ENCODE results near the gene SLC7A10. TPM values are rescaled to one million over a fixed set of nuclear protein-coding genes. Genes with fewer than 3 reads are reported as not detected.
"Not testable (repeated sequence)": the region's sequence is repeated elsewhere in the genome, so short reads cannot be mapped to it uniquely, and the experiment has no call there.

Gene SLC7A10
- total RNA-seq, 1 donor, result under 0.01 TPM

- DNase-seq (ENCODE audit: low read depth in 2 of 3, low spot score in 2 of 3), result no peak
Measured at GRCh38 chr19:33239223-33239975, 13.7 kb upstream of the SLC7A10 start.

- DNase-seq (ENCODE audit: low read depth in 2 of 3, low spot score in 2 of 3), result no peak
Measured at GRCh38 chr19:33238481-33239149, 13.0 kb upstream of the SLC7A10 start.

DNA sequence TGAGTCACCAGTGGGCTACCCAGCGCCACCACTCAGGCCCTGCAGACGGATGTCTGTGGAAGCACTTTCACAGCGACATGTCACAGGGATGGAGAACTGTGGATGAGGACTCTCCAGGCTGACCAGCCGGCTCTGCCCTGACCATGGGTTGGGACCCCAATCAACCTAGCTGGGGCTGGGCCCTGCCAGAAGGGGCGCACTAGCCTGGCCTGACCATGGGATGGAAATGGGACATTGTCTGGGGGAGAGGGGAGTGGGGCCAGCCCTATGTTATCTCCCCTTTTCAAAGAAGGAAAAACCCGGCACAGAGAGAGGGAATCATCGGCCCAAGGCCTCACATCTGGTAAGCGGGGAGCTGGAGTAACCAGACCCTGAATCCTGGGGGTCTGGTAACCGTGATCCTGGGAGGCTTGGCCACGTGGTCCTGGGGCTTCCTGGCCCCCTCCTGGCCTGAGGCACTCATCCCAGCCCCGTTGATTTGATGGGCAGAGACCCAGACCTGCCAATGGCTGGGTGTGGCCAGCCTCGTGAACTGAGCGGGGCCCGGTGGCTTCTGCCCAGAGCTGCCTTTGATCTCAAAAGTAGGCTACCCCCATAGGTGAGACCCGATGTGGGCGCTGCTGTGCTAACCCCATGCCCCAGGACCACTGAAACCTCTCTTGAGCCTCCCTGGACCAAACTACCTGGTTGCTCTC, 11.2 kb upstream of the SLC7A10 start:
- DNase-seq (ENCODE audit: low read depth in 2 of 3, low spot score in 2 of 3), result no peak

DNA sequence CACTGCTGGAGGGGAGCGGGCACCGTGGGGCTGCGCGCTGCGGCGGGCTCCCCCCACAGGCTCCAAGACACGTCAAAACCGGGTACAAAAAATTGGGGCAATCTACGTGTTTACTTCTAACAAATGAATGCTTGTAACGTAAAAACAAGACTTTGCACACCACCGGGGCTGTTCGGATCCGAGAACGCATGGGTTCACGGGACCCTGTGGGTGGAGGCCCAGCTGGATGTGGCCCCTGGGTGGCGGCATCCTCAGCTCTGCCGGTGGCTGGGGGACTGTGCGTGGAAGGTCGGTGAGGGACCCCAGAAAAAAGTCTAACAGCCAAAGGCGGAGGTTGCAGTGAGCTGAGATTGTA, 10.3 kb upstream of the SLC7A10 start:
- no peak for DNase-seq (ENCODE audit: low read depth in 2 of 3, low spot score in 2 of 3)

- DNase-seq (ENCODE audit: low read depth in 2 of 3, low spot score in 2 of 3), result peak; percentile 52 to 77 (median 55)
Measured at GRCh38 chr19:33235269-33235995, 9.8 kb upstream of the SLC7A10 start.

DNA sequence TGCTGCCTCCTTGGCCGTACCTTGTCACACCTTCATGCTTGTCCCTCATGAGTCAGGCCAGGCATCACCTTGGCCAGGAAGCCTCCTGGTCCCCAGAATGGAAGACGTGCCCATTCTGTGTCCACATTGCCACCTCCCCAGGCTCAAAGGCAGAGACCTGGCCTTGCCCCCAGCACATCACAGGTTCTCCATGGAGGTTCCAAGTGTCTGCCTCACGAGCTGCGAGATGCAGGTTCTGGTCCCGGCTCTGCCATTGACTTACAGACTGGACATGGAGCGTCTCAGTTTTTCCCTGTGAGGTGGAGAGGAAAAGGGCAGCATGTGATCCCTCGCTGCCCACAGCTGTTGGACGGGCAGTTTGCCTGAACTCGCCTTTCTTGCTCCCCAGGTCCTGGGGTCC, 9.1 kb upstream of the SLC7A10 start:
- no peak for DNase-seq (ENCODE audit: low read depth in 2 of 3, low spot score in 2 of 3)

DNA sequence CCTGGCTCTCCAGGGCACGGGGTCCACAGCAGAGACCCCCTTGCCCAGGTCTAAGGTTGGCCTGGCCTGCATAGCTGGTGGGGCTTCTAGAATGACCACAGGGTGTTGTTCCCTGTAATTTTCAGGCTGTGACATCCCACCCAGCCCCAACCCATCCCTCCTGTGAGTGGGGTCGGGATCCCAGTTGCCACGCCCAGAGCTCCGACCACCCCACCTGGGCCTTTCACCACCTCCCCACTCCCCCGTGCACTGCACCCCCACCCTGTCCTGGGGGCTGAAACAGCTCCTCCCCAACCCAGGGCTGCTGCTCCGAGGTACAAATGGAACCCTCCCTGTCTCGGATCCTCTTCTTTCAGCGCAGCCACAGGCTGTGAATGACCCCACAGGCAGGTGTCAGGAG, 8.4 kb upstream of the SLC7A10 start:
- DNase-seq (ENCODE audit: low read depth in 2 of 3, low spot score in 2 of 3), result no peak

- DNase-seq (ENCODE audit: low read depth in 2 of 3, low spot score in 2 of 3), result no peak
Measured at GRCh38 chr19:33233056-33233873, 7.6 kb upstream of the SLC7A10 start.

- DNase-seq (ENCODE audit: low read depth in 2 of 3, low spot score in 2 of 3), result no peak
Measured at GRCh38 chr19:33232656-33233055, 7.0 kb upstream of the SLC7A10 start.

DNA sequence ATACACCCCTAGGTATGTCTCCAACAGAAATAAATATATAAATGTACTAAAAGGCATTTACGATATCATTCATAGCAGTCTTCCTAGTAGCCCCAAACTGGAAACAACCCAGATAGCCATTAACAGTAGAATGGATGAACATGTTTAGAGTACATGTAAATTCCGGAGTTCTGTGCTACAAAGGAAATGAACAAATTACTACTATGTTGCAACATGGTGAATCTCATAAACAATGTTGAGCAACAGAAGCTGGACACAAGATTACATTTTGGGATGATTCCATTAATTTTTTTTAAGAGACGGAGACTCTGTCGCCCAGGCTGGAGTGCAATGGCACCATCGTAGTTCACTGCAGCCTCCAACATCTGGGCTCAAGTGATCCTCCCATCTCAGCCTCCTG, 5.9 kb upstream of the SLC7A10 start:
- DNase-seq (ENCODE audit: low read depth in 2 of 3, low spot score in 2 of 3), result no peak

GRCh38 chr19:33229962-33230361, 4.3 kb upstream of the SLC7A10 start:
- DNase-seq (ENCODE audit: low read depth in 2 of 3, low spot score in 2 of 3), result no peak

GRCh38 chr19:33227870-33228599, 2.4 kb upstream of the SLC7A10 start:
- DNase-seq (ENCODE audit: low read depth in 2 of 3, low spot score in 2 of 3), result no peak

DNA sequence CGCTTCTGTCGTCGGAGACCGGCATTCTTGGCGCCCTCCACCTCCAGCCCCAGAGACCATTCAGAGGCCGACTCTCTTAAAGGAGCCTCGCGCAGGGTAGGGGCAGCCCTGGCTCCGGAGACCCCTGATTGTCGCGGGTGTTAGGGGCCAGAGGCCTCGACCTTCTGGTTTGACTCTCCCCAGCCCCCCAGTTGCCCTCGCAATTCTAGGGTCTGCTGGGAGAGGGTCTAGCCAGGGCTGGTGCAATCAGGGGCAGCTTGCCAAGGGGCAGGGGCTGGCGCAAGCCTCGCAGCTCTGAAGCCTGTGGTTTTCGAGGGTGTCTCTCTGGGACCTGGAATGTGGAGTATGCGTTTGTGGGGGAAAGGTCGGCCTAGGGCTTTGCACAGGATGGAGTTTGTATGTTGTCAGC, 1.6 kb upstream of the SLC7A10 start:
- no peak for DNase-seq (ENCODE audit: low read depth in 2 of 3, low spot score in 2 of 3)

DNA sequence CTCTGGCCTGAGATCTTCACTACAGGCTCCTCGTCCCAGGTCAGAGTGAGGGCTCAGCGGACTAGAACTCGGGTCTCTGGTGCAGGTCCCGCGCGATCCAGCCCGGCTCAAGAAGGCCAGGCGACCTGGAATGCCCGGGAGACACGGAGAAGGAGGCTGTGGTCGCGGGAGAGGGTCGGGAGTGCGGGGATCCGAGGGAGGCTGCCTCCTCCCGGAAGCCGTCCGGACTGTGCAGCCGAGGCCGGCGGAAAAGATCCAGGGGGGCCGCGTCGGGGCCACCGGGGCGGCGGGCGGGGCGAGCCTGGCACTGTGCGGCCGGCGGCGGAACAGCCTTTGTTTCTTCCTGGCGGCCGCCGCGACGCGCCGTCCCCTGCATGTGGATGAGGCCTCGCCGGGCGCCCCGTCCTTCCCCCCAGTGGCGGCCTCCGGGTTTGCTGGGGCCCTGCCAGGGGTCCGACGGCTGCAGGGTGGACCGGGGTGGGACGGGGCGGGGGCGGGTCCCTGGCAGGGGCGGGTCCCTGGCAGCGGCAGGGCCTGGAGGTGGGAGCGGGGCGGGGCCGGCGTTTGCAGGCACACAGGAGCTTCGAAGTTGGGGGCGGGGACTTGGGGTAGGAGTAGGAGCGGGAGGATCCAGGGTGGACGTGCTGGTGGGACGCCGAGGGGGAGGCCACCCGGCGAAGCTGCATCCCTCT, 1.0 kb upstream of the SLC7A10 start:
- DNase-seq (ENCODE audit: low read depth in 2 of 3, low spot score in 2 of 3), result peak in 2 of 3 donors; percentile 35 to 40

GRCh38 chr19:33224694-33225457, 774 bp downstream of the SLC7A10 start:
- DNase-seq (ENCODE audit: low read depth in 2 of 3, low spot score in 2 of 3), result no peak

- DNase-seq (ENCODE audit: low read depth in 2 of 3, low spot score in 2 of 3), result not testable (repeated sequence)
Measured at GRCh38 chr19:33222255-33222654, 3.4 kb downstream of the SLC7A10 start.

DNA sequence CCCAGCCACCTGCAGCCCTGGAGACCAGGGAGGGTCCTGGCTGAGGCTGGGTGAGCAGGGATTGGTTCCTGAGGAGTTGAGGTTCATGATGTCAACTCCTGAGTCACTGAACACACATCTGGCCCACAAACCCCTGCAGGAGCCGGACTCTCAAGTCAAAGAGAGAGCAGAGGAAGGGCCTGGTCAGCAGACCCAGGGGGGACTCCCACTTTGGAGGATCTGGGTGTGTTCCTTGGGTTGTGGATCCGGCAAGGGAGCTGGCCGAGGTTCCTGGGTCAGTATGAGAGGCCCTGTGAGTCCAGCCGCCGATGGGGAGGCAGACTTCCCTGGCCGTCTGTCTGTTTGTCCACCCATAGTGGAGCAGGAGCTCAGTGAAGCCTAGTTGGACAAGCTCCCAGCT, 4.0 kb downstream of the SLC7A10 start:
- no peak for DNase-seq (ENCODE audit: low read depth in 2 of 3, low spot score in 2 of 3)

GRCh38 chr19:33220735-33221134, 4.9 kb downstream of the SLC7A10 start:
- no peak for DNase-seq (ENCODE audit: low read depth in 2 of 3, low spot score in 2 of 3)
